ENCODE results near the gene CCDC92.

GRCh38 chr12:123899368-123899767, 73.3 kb downstream of the CCDC92 start:
- TF ChIP-seq CTCF (IDR thresholded peaks at IDR 0.05) (no peak), POLR2A (IDR thresholded peaks at IDR 0.05) (no peak), POLR2AphosphoS5 (IDR thresholded peaks at IDR 0.05) (no peak), EP300 (IDR thresholded peaks at IDR 0.05) (no peak)
